ENCODE measurements around the gene MMEL1. TPM values are rescaled to one million over a fixed set of nuclear protein-coding genes. Genes with fewer than 3 reads are reported as not detected.

MMEL1 gene
- polyA plus RNA-seq, 1 donor from 2014 or later, result 5.2 TPM

GRCh38 chr1:2596530-2597333 is 36.1 kb downstream of the MMEL1 start:
- H3F3A ChIP-seq (ENCODE audit: insufficient read depth, low read length, poor library complexity, severe bottlenecking), result no peaks in the 10 kb centered on the region
- TF ChIP-seq SMC3 (conservative IDR thresholded peaks at IDR 0.05; ENCODE audit: poor library complexity), result no peak
- no peak for TF ChIP-seq EP300 (conservative IDR thresholded peaks at IDR 0.05; ENCODE audit: poor library complexity, severe bottlenecking)
- TF ChIP-seq MXI1 (conservative IDR thresholded peaks at IDR 0.05; ENCODE audit: poor library complexity, severe bottlenecking), result no peak
- H2AFZ ChIP-seq (ENCODE audit: low read depth, low read length), result no peak overlapping the region
- H3K4me3 ChIP-seq (ENCODE audit: low read length), result no peak overlapping the region
- H3K9me2 ChIP-seq (ENCODE audit: insufficient read depth, low read length), result no peaks in the 10 kb centered on the region
- H3K79me2 ChIP-seq (replicated peaks; ENCODE audit: insufficient read depth, low read length), result no peaks in the 10 kb centered on the region
- H3K36me3 ChIP-seq (ENCODE audit: insufficient read depth, low read length), result no peaks in the 10 kb centered on the region
- H3K27ac ChIP-seq (ENCODE audit: low read length), result no peak overlapping the region
- no peaks in the 10 kb centered on the region for H3K27me3 ChIP-seq (ENCODE audit: insufficient read depth, low read depth, low read length)
- no peaks in the 10 kb centered on the region for H4K20me1 ChIP-seq (ENCODE audit: insufficient read depth)
- no peaks in the 10 kb centered on the region for H3K9me3 ChIP-seq (ENCODE audit: low read length)
- H3K4me2 ChIP-seq (ENCODE audit: low read length), result no peak overlapping the region
- H3K9ac ChIP-seq (ENCODE audit: low read length), result no peak overlapping the region

GRCh38 chr1:2595812-2596529 is 36.8 kb downstream of the MMEL1 start:
- Histone ChIP-seq H3K9me3 (ENCODE audit: low read length) (no peaks in the 10 kb centered on the region), H3K36me3 (ENCODE audit: insufficient read depth, low read length) (no peaks in the 10 kb centered on the region), H4K20me1 (ENCODE audit: insufficient read depth) (no peaks in the 10 kb centered on the region), H3K27me3 (ENCODE audit: insufficient read depth, low read depth, low read length) (no peaks in the 10 kb centered on the region), H3K4me3 (ENCODE audit: low read length) (no peak overlapping the region), H3F3A (ENCODE audit: insufficient read depth, low read length, poor library complexity, severe bottlenecking) (no peaks in the 10 kb centered on the region), H3K79me2 (replicated peaks; ENCODE audit: insufficient read depth, low read length) (no peaks in the 10 kb centered on the region), H3K4me2 (ENCODE audit: low read length) (no peak overlapping the region), H3K9me2 (ENCODE audit: insufficient read depth, low read length) (no peaks in the 10 kb centered on the region), H3K27ac (ENCODE audit: low read length) (no peak overlapping the region), H3K9ac (ENCODE audit: low read length) (no peak overlapping the region), H2AFZ (ENCODE audit: low read depth, low read length) (no peak overlapping the region)
- no peak for TF ChIP-seq MXI1 (conservative IDR thresholded peaks at IDR 0.05; ENCODE audit: poor library complexity, severe bottlenecking)
- no peak for TF ChIP-seq POLR2AphosphoS5 (IDR thresholded peaks at IDR 0.05)

- no peaks in the 10 kb centered on the region for H3K36me3 ChIP-seq (ENCODE audit: insufficient read depth, low read length)
- no peak overlapping the region for H3K4me2 ChIP-seq (ENCODE audit: low read length)
- no peaks in the 10 kb centered on the region for H3K27me3 ChIP-seq (ENCODE audit: insufficient read depth, low read depth, low read length)
- no peak for TF ChIP-seq TAF1 (IDR thresholded peaks at IDR 0.05; ENCODE audit: low read depth)
- TF ChIP-seq CTCF (IDR thresholded peaks at IDR 0.05; ENCODE audit: poor library complexity, severe bottlenecking), result no peak
- no peaks in the 10 kb centered on the region for H3K9me2 ChIP-seq (ENCODE audit: insufficient read depth, low read length)
- no peak overlapping the region for H3K27ac ChIP-seq (ENCODE audit: low read length)
- no peaks in the 10 kb centered on the region for H3K79me2 ChIP-seq (replicated peaks; ENCODE audit: insufficient read depth, low read length)
- no peak overlapping the region for H2AFZ ChIP-seq (ENCODE audit: low read depth, low read length)
- no peaks in the 10 kb centered on the region for H3K9me3 ChIP-seq (ENCODE audit: low read length)
- H3K9ac ChIP-seq (ENCODE audit: low read length), result no peak overlapping the region
- H3F3A ChIP-seq (ENCODE audit: insufficient read depth, low read length, poor library complexity, severe bottlenecking), result no peaks in the 10 kb centered on the region
- no peaks in the 10 kb centered on the region for H4K20me1 ChIP-seq (ENCODE audit: insufficient read depth)
- H3K4me3 ChIP-seq (ENCODE audit: low read length), result no peak overlapping the region
These were observed 37.5 kb downstream of the MMEL1 start for GRCh38 chr1:2595261-2595811.
